Skeletal muscle satellite cell (primary cell): ENCODE results near the gene RASSF7.

Experiments
- H3K27me3 ChIP-seq: 2 replicates; pipeline ENCODE4 v1.7.0; 2013; ENCODE audit warnings: low read length; ENCODE audit not compliant: control insufficient read depth, insufficient read depth
- H3K36me3 ChIP-seq: 2 replicates; pipeline ENCODE4 v1.7.0; 2013; ENCODE audit warnings: mild to moderate bottlenecking, control low read depth, low read length; ENCODE audit not compliant: insufficient read depth
- H3K4me1 ChIP-seq: 2 replicates; pipeline ENCODE4 v1.7.0; 2013; ENCODE audit warnings: low read length; ENCODE audit not compliant: control insufficient read depth, insufficient read depth
- H3K4me2 ChIP-seq: 2 replicates; pipeline ENCODE4 v1.7.0; 2013; ENCODE audit warnings: mild to moderate bottlenecking, low read length
- H3K4me3 ChIP-seq: 2 replicates; pipeline ENCODE4 v1.7.0; 2013; ENCODE audit warnings: low read length
- H3K9ac ChIP-seq: 2 replicates; pipeline ENCODE4 v1.7.0; 2013; ENCODE audit warnings: mild to moderate bottlenecking, low read depth, low read length, moderate library complexity
- H3K9me3 ChIP-seq: replicated peaks from 2 replicates; pipeline ENCODE4 v1.7.0; 2013; ENCODE audit warnings: mild to moderate bottlenecking, control low read depth, low read length
- small RNA-seq: library from RNA; depleted of rRNA; stranded (forward); fragments of <200 nt; gene quantifications from one replicate; pipeline ENCODE3, GENCODE V24; 2012

Gene RASSF7

GRCh38 chr11:613369-613968, 52.7 kb downstream of the RASSF7 start:
- no peak overlapping the region for H3K4me3 ChIP-seq
- no peaks in the 10 kb centered on the region for H3K9me3 ChIP-seq
- H3K9ac ChIP-seq = no peak overlapping the region
- H3K4me1 ChIP-seq = peaks cover 23% of the 10 kb centered on the region
- H3K36me3 ChIP-seq = peaks cover 47% of the 10 kb centered on the region
- no peaks in the 10 kb centered on the region for H3K27me3 ChIP-seq
- H3K4me2 ChIP-seq = no peak overlapping the region

Small RNA genes lying within 50 kb of the gene (small RNA-seq; reads per million reads assigned to genes)
- gene MIR210 = 97.8 reads per million, percentile 97 among the genes with 10 or more reads in this experiment
